GM12878 (cell line): Measurements from ENCODE around the gene RARS2. TPM values are rescaled to one million over a fixed set of nuclear protein-coding genes. Genes with fewer than 3 reads are reported as not detected.

Experiments
- BHLHE40 ChIP-seq, 2 experiments: fragments of 450-650 bp in 1 of 2; IDR thresholded peaks; 2 replicates each; pipeline ENCODE4 v1.6.1; 2011 to 2017; ENCODE audit warnings: low read depth in 2 of 2, borderline replicate concordance in 1 of 2, improper control_type of control experiment in 1 of 2, low read length in 1 of 2, mild to moderate bottlenecking in 1 of 2
- BRCA1 ChIP-seq: IDR thresholded peaks from 2 replicates; pipeline ENCODE4 v1.6.1; 2011; ENCODE audit warnings: low read depth, low read length, improper control_type of control experiment
- CEBPB ChIP-seq, 2 experiments: fragments of 150-350 bp in 1 of 2; IDR thresholded peaks; 2 replicates each; pipeline ENCODE4 v1.6.1; 2012 to 2014; ENCODE audit warnings: low read depth in 2 of 2, low read length in 2 of 2, borderline replicate concordance in 1 of 2, inconsistent platforms in 1 of 2
- ETV6 ChIP-seq, 2 experiments: fragments of 450-650 bp in 1 of 2; IDR thresholded peaks in 1 of 2; conservative IDR thresholded peaks in 1 of 2; 2 replicates each; pipeline ENCODE4 v1.6.1; 2014; ENCODE audit warnings: antibody characterized with exemption in 1 of 2, borderline replicate concordance in 1 of 2, low read depth in 1 of 2, mild to moderate bottlenecking in 1 of 2, moderate library complexity in 1 of 2
- GABPA ChIP-seq: IDR thresholded peaks from 2 replicates; pipeline ENCODE4 v1.6.1; 2014; ENCODE audit warnings: antibody characterized with exemption, low read depth, mild to moderate bottlenecking, inconsistent platforms
- HDAC6 ChIP-seq: fragments of 200-600 bp; sonication (generic); IDR thresholded peaks from one replicate; pipeline ENCODE4 v1.8.0; 2017; ENCODE audit warnings: antibody characterized with exemption; ENCODE audit not compliant: unreplicated experiment
- IRF4 ChIP-seq: IDR thresholded peaks from 2 replicates; pipeline ENCODE4 v1.6.1; 2011; ENCODE audit warnings: low read depth, low read length
- MTA2 ChIP-seq: fragments of 450-650 bp; IDR thresholded peaks from 2 replicates; pipeline ENCODE4 v1.6.1; 2016; ENCODE audit warnings: low read depth, mild to moderate bottlenecking, moderate library complexity
- MXI1 ChIP-seq: fragments of 150-350 bp; IDR thresholded peaks from 2 replicates; pipeline ENCODE4 v1.6.1; 2011; ENCODE audit warnings: low read depth, mild to moderate bottlenecking, inconsistent platforms, low read length, improper control_type of control experiment
- NR2C1 ChIP-seq: fragments of 450-650 bp; IDR thresholded peaks from 2 replicates; pipeline ENCODE4 v1.6.1; 2017; ENCODE audit warnings: antibody characterized with exemption, mild to moderate bottlenecking, moderate library complexity
- PML ChIP-seq: IDR thresholded peaks from 2 replicates; pipeline ENCODE4 v1.6.1; 2012; ENCODE audit warnings: low read length, inconsistent platforms
- POLR2AphosphoS5 ChIP-seq: IDR thresholded peaks from 2 replicates; pipeline ENCODE4 v1.6.1; 2011; ENCODE audit warnings: mild to moderate bottlenecking, low read length, inconsistent platforms
- RAD51 ChIP-seq: fragments of 450-650 bp; IDR thresholded peaks from 2 replicates; pipeline ENCODE4 v1.6.1; 2016; ENCODE audit warnings: moderate library complexity, mild to moderate bottlenecking, inconsistent platforms
- RUNX3 ChIP-seq: IDR thresholded peaks from 2 replicates; pipeline ENCODE4 v1.6.1; 2012; ENCODE audit warnings: low read length, inconsistent platforms
- SIN3A ChIP-seq: IDR thresholded peaks from 2 replicates; pipeline ENCODE4 v1.6.1; 2012; ENCODE audit warnings: low read depth, low read length, improper control_type of control experiment
- SRF ChIP-seq, 2 experiments: IDR thresholded peaks; 2 replicates each; pipeline ENCODE4 v1.6.1; 2011; ENCODE audit warnings: low read depth in 2 of 2, low read length in 2 of 2, mild to moderate bottlenecking in 1 of 2, moderate library complexity in 1 of 2
- TCF3 ChIP-seq: IDR thresholded peaks from 2 replicates; pipeline ENCODE4 v1.6.1; 2012; ENCODE audit warnings: low read depth, mild to moderate bottlenecking, low read length, borderline replicate concordance; ENCODE audit not compliant: insufficient read depth
- ZNF217 ChIP-seq: fragments of 450-650 bp; IDR thresholded peaks from 2 replicates; pipeline ENCODE4 v1.6.1; 2017; ENCODE audit warnings: antibody characterized with exemption, mild to moderate bottlenecking
- polyA plus RNA-seq, 11 experiments: library from polyadenylated mRNA; depleted of rRNA in 4 of 11; unstranded in 6 of 11; stranded (reverse) in 5 of 11; fragments of >200 nt; fragmentation: Nextera tagmentation in 4 of 11; fragmentation: Illumina TruSeq in 1 of 11; extraction: Ambion mirVana in 4 of 11; extraction: Trizol in 1 of 11; gene quantifications; 1 replicate in 1 of 11; 2 replicates in 10 of 11; pipeline versions ENCODE4 v1.2.1 to v1.2.3, GENCODE V29; 2011 to 2016; ENCODE audit warnings: inconsistent platforms in 2 of 11, missing spikeins in 2 of 11, low read depth in 1 of 11
- total RNA-seq, 4 experiments: library from RNA; depleted of rRNA in 3 of 4; stranded (reverse); fragments of >200 nt in 3 of 4; fragmentation: Illumina TruSeq in 1 of 4; extraction: Trizol in 1 of 4; gene quantifications; 2 replicates each; pipeline versions ENCODE4 v1.2.1 to v1.2.3, GENCODE V29; 2013 to 2021
- TF ChIP-seq, protein P1 (sequence below): IDR thresholded peaks from 2 replicates; pipeline ENCODE4 v1.6.1; 2011; ENCODE audit warnings: borderline replicate concordance, low read depth, mild to moderate bottlenecking, moderate library complexity, low read length; ENCODE audit not compliant: insufficient read depth, poor library complexity, severe bottlenecking
- TF ChIP-seq, protein P2 (sequence below): fragments of 450-650 bp; IDR thresholded peaks from 2 replicates; pipeline ENCODE4 v1.6.1; 2017; ENCODE audit warnings: mild to moderate bottlenecking, low read depth, inconsistent platforms; ENCODE audit not compliant: poor library complexity, severe bottlenecking
- TF ChIP-seq, protein P3 (sequence below), 3 experiments: IDR thresholded peaks in 2 of 3; conservative IDR thresholded peaks in 1 of 3; 2 replicates each; pipeline ENCODE4 v1.5.1; 2011; ENCODE audit warnings: low read depth in 3 of 3, low read length in 3 of 3, mild to moderate bottlenecking in 3 of 3, control low read depth in 2 of 3, moderate library complexity in 2 of 3, inconsistent platforms in 1 of 3, mixed read lengths in 1 of 3; ENCODE audit not compliant: control insufficient read depth in 2 of 3, insufficient read depth in 1 of 3; ENCODE audit errors: extremely low read depth in 1 of 3
- TF ChIP-seq, protein P4 (sequence below): fragments of 450-650 bp; IDR thresholded peaks from 2 replicates; pipeline ENCODE4 v1.6.1; 2016; ENCODE audit warnings: mild to moderate bottlenecking

Gene RARS2
- total and polyA plus RNA-seq, 10 of the 15 experiments (the other 5 are each of a cell fraction or from before 2014, with no cell fraction given) = 18.3 to 54.2 (median 36.8) TPM

DNA sequence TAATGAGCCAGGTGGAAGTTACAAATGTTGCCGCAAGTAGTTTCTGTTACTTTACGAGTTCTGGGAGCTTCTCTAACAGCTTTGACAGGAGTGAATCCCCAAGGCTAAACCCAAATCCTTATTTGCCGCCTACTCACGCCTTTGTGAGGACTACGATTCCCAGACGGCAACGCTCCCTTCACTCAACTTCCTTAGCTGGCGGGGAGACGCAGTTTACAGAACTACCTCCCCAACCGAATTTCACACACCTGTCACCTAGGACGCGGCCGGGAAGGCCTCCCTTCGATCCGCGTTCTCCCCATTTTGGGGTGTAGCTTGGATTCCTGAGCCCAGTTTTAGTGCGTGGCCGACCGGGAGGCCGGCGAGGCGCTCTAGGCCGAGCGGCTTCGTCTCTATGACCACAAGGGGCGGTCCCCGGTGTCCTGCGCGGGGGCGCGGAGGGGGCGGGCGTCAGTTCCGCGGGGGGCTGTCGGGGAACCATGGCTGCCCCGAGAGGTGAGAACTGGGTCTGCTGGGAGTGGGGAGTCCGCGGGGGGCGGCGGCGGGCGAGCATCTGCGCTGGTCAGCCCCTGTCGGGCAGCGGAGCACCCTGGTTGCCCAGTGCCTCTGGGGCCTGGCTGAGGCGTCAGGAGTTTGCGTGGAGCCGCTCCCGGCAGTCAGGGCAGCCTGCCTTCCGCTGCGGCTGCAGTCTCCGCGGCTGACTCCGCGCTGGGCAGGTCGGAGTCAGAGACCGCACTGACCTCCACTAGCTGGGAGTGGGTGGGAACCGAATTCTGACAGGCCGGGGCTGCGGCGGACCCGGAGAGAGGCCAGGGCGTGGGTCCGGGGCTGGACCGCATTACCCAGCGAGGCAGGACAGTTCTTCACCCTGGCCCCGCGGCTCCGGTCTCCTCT lies 117.0 kb downstream of the RARS2 start, which contains the start of gene SLC35A1 (continued):
- TF ChIP-seq, protein P1, sequence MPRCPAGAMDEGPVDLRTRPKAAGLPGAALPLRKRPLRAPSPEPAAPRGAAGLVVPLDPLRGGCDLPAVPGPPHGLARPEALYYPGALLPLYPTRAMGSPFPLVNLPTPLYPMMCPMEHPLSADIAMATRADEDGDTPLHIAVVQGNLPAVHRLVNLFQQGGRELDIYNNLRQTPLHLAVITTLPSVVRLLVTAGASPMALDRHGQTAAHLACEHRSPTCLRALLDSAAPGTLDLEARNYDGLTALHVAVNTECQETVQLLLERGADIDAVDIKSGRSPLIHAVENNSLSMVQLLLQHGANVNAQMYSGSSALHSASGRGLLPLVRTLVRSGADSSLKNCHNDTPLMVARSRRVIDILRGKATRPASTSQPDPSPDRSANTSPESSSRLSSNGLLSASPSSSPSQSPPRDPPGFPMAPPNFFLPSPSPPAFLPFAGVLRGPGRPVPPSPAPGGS = peak; percentile 46
- TF ChIP-seq RAD51 (no peak), SIN3A (no peak), MXI1 (peak; percentile 54; the same call in 1 of the 2 replicates), RUNX3 (peak; percentile 55; the same call in 1 of the 2 replicates), SRF (IDR thresholded peaks at IDR 0.05; ENCODE audit: low read depth in 2 of 2, low read length in 2 of 2) (peak in 1 of 2 experiments; percentile 53; a peak in 1 of 4 replicates), TCF3 (0 out of 2 replicates have a peak, but pooled peaks have one; percentile 40), ETV6 (conservative IDR thresholded peaks at IDR 0.05 in 1 of 2, IDR thresholded peaks at IDR 0.05 in 1 of 2; ENCODE audit: borderline replicate concordance in 1 of 2, low read depth in 1 of 2) (no peak), ZNF217 (no peak), HDAC6 (no peak), NR2C1 (peak; percentile 69), MTA2 (peak; percentile 24; the same call in 1 of the 2 replicates), PML (no peak), BRCA1 (no peak), CEBPB (IDR thresholded peaks at IDR 0.05; ENCODE audit: borderline replicate concordance in 1 of 2, low read depth in 2 of 2, low read length in 2 of 2) (no peak), BHLHE40 (IDR thresholded peaks at IDR 0.05; ENCODE audit: borderline replicate concordance in 1 of 2, low read depth in 2 of 2, low read length in 1 of 2) (peak in 1 of 2 experiments; percentile 34; a peak in 1 of 4 replicates), POLR2AphosphoS5 (peak; percentile 53; the same call in 1 of the 2 replicates), IRF4 (peak; percentile 71), GABPA (peak; percentile 78)
- TF ChIP-seq, protein P2, sequence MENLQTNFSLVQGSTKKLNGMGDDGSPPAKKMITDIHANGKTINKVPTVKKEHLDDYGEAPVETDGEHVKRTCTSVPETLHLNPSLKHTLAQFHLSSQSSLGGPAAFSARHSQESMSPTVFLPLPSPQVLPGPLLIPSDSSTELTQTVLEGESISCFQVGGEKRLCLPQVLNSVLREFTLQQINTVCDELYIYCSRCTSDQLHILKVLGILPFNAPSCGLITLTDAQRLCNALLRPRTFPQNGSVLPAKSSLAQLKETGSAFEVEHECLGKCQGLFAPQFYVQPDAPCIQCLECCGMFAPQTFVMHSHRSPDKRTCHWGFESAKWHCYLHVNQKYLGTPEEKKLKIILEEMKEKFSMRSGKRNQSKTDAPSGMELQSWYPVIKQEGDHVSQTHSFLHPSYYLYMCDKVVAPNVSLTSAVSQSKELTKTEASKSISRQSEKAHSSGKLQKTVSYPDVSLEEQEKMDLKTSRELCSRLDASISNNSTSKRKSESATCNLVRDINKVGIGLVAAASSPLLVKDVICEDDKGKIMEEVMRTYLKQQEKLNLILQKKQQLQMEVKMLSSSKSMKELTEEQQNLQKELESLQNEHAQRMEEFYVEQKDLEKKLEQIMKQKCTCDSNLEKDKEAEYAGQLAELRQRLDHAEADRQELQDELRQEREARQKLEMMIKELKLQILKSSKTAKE = peak; percentile 20
- TF ChIP-seq, protein P3, sequence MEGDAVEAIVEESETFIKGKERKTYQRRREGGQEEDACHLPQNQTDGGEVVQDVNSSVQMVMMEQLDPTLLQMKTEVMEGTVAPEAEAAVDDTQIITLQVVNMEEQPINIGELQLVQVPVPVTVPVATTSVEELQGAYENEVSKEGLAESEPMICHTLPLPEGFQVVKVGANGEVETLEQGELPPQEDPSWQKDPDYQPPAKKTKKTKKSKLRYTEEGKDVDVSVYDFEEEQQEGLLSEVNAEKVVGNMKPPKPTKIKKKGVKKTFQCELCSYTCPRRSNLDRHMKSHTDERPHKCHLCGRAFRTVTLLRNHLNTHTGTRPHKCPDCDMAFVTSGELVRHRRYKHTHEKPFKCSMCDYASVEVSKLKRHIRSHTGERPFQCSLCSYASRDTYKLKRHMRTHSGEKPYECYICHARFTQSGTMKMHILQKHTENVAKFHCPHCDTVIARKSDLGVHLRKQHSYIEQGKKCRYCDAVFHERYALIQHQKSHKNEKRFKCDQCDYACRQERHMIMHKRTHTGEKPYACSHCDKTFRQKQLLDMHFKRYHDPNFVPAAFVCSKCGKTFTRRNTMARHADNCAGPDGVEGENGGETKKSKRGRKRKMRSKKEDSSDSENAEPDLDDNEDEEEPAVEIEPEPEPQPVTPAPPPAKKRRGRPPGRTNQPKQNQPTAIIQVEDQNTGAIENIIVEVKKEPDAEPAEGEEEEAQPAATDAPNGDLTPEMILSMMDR (IDR thresholded peaks at IDR 0.05 in 2 of 3, conservative IDR thresholded peaks at IDR 0.05 in 1 of 3; ENCODE audit: control insufficient read depth in 2 of 3, extremely low read depth in 1 of 3, insufficient read depth in 1 of 3, low read depth in 3 of 3, low read length in 3 of 3) = 0 out of 6 replicates have a peak, but pooled peaks of 1 of the 3 experiments have one; percentile 6
- TF ChIP-seq, protein P4, sequence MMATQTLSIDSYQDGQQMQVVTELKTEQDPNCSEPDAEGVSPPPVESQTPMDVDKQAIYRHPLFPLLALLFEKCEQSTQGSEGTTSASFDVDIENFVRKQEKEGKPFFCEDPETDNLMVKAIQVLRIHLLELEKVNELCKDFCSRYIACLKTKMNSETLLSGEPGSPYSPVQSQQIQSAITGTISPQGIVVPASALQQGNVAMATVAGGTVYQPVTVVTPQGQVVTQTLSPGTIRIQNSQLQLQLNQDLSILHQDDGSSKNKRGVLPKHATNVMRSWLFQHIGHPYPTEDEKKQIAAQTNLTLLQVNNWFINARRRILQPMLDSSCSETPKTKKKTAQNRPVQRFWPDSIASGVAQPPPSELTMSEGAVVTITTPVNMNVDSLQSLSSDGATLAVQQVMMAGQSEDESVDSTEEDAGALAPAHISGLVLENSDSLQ = peak; percentile 89
